HepG2 (cell line): ENCODE data around the gene SLC15A3. TPM values are rescaled to one million over a fixed set of nuclear protein-coding genes. Genes with fewer than 3 reads are reported as not detected.

Source experiments
- ATAC-seq: fragments of 200-7000 bp; cut with Tn5 transposase; 3 replicates; pipeline ENCODE4 v1.9.1; 2020; ENCODE audit warnings: mild to moderate bottlenecking, moderate library complexity
- BruUV-seq: library from RNA; stranded (reverse); fragments of 400-500 nt; replicated peaks from 2 replicates; lab custom pipeline; 2021; lab: Mats Ljungman, UMichigan
- CTCF ChIA-PET: fragments of 300-600 bp; formaldehyde crosslinking; extraction: SDS; loops from one replicate; lab custom pipeline; 2021; ENCODE audit warnings: low total read pairs, inconsistent platforms, low intra/inter-chr PET ratio; lab: Yijun Ruan, JAX
- POLR2A ChIA-PET: fragments of 350-600 bp; sonication (Branson Sonifier 250); formaldehyde crosslinking; loops from one replicate; lab custom pipeline; 2020; ENCODE audit warnings: antibody characterized with exemption, inconsistent platforms; lab: Yijun Ruan, JAX
- DNase-seq: peaks from one replicate; pipeline ENCODE4 v3.0.0-alpha.2; 2015; ENCODE audit warnings: low spot score
- FAIRE-seq: peaks from 3 replicates; lab custom pipeline; 2011; peaks lifted over from hg19 to GRCh38; lab: Jason Lieb, UNC
- H2AFZ ChIP-seq: one replicate; pipeline ENCODE4 v1.6.1; 2011; ENCODE audit warnings: low read length, inconsistent platforms
- H3K27ac ChIP-seq: fragments of 300-600 bp; 3 replicates; pipeline ENCODE4 v1.8.0; 2011; ENCODE audit warnings: mixed run types, mild to moderate bottlenecking, mixed read lengths, low read length, inconsistent platforms; ENCODE audit not compliant: insufficient read depth; ENCODE audit errors: extremely low read length
- H3K27me3 ChIP-seq, 2 experiments: fragments of 200-600 bp in 1 of 2; 2 replicates in 1 of 2; 3 replicates in 1 of 2; pipeline versions ENCODE4 v1.6.0 to v1.8.0; 2011; ENCODE audit warnings: low read length in 2 of 2, mild to moderate bottlenecking in 2 of 2, moderate library complexity in 2 of 2, inconsistent platforms in 1 of 2; ENCODE audit not compliant: insufficient read depth in 2 of 2, control insufficient read depth in 1 of 2
- H3K36me3 ChIP-seq, 2 experiments: fragments of 200-600 bp in 1 of 2; replicated peaks in 1 of 2; 2 replicates in 1 of 2; 3 replicates in 1 of 2; pipeline versions ENCODE4 v1.5.1 to v1.8.0; 2011; ENCODE audit warnings: low read length in 2 of 2, inconsistent platforms in 1 of 2; ENCODE audit not compliant: insufficient read depth in 2 of 2, control insufficient read depth in 1 of 2
- H3K4me1 ChIP-seq: 2 replicates; pipeline ENCODE4 v1.5.1; 2012; ENCODE audit warnings: low read length, inconsistent platforms; ENCODE audit not compliant: insufficient read depth
- H3K4me2 ChIP-seq: 2 replicates; pipeline ENCODE4 v1.6.0; 2011; ENCODE audit warnings: low read depth, low read length, inconsistent platforms
- H3K4me3 ChIP-seq, 3 experiments: fragments of 200-600 bp in 1 of 3; sonication (generic), shearing (Covaris generic) in 1 of 3; replicated peaks in 1 of 3; 2 replicates each; pipeline ENCODE4 v1.5.1; 2011 to 2016; ENCODE audit warnings: low read length in 3 of 3, inconsistent platforms in 2 of 3, low read depth in 2 of 3, mild to moderate bottlenecking in 2 of 3, control low read depth in 1 of 3, mixed read lengths in 1 of 3; ENCODE audit not compliant: insufficient read depth in 1 of 3
- H3K79me2 ChIP-seq: one replicate; pipeline ENCODE4 v1.6.1; 2011; ENCODE audit warnings: low read length, inconsistent platforms; ENCODE audit not compliant: insufficient read depth
- H3K9ac ChIP-seq: 2 replicates; pipeline ENCODE4 v1.6.0; 2011; ENCODE audit warnings: mild to moderate bottlenecking, low read depth, low read length, inconsistent platforms; ENCODE audit not compliant: insufficient read depth
- H3K9me3 ChIP-seq: 2 replicates; pipeline ENCODE4 v1.5.1; 2012; ENCODE audit warnings: mild to moderate bottlenecking, low read length
- H4K20me1 ChIP-seq: 2 replicates; pipeline ENCODE4 v1.6.0; 2011; ENCODE audit warnings: inconsistent platforms, mild to moderate bottlenecking, low read length, moderate library complexity; ENCODE audit not compliant: insufficient read depth
- ARNT2 ChIP-seq: sonication (generic); formaldehyde crosslinking; IDR thresholded peaks from 2 replicates; pipeline ENCODE4 v1.8.0; 2022; ENCODE audit warnings: mild to moderate bottlenecking, low read depth, missing genetic modification reagents, moderate library complexity
- ATF5 ChIP-seq: sonication (generic); formaldehyde crosslinking; IDR thresholded peaks from 2 replicates; pipeline ENCODE4 v1.4.0; 2020; ENCODE audit warnings: mild to moderate bottlenecking, low read depth, missing genetic modification reagents
- GPN1 ChIP-seq: sonication (generic); formaldehyde crosslinking; IDR thresholded peaks from 2 replicates; pipeline ENCODE4 v1.5.1; 2020; ENCODE audit warnings: missing genetic modification reagents, borderline replicate concordance
- KLF12 ChIP-seq: sonication (generic); formaldehyde crosslinking; IDR thresholded peaks from 2 replicates; pipeline ENCODE4 v1.4.0; 2020; ENCODE audit warnings: missing genetic modification reagents, borderline replicate concordance
- MTA1 ChIP-seq: sonication (generic); formaldehyde crosslinking; IDR thresholded peaks from 2 replicates; pipeline ENCODE4 v1.4.0; 2020; ENCODE audit warnings: missing genetic modification reagents, mild to moderate bottlenecking, borderline replicate concordance
- PATZ1 ChIP-seq: sonication (generic); formaldehyde crosslinking; IDR thresholded peaks from 2 replicates; pipeline ENCODE4 v1.4.0; 2020; ENCODE audit warnings: missing genetic modification reagents
- PHB2 ChIP-seq: fragments of 450-650 bp; IDR thresholded peaks from 2 replicates; pipeline ENCODE4 v1.6.1; 2018; ENCODE audit not compliant: partially characterized antibody
- PHF21A ChIP-seq: sonication (generic); formaldehyde crosslinking; IDR thresholded peaks from 2 replicates; pipeline ENCODE4 v1.5.0; 2020; ENCODE audit warnings: mild to moderate bottlenecking, missing genetic modification reagents
- PRDM10 ChIP-seq: sonication (generic); formaldehyde crosslinking; IDR thresholded peaks from 2 replicates; pipeline ENCODE4 v1.4.0; 2020; ENCODE audit warnings: low read depth, missing genetic modification reagents
- TBX3 ChIP-seq: fragments of 450-650 bp; IDR thresholded peaks from 2 replicates; pipeline ENCODE4 v1.6.1; 2017; ENCODE audit warnings: antibody characterized with exemption, mild to moderate bottlenecking, inconsistent platforms, borderline replicate concordance
- ZBTB26 ChIP-seq: IDR thresholded peaks from 2 replicates; pipeline ENCODE4 v1.6.1; 2016; ENCODE audit warnings: missing compliant biosample characterization, missing genetic modification reagents, borderline replicate concordance
- ZFP37 ChIP-seq: sonication (generic); formaldehyde crosslinking; IDR thresholded peaks from 2 replicates; pipeline ENCODE4 v1.4.0; 2020; ENCODE audit warnings: missing genetic modification reagents, borderline replicate concordance
- ZKSCAN1 ChIP-seq: fragments of 150-350 bp; IDR thresholded peaks from 2 replicates; pipeline ENCODE4 v1.6.1; 2014; ENCODE audit warnings: low read length
- ZNF354B ChIP-seq: sonication (generic); formaldehyde crosslinking; IDR thresholded peaks from 2 replicates; pipeline ENCODE4 v1.8.0; 2022; ENCODE audit warnings: mild to moderate bottlenecking, missing genetic modification reagents
- ZNF503 ChIP-seq: sonication (generic); formaldehyde crosslinking; IDR thresholded peaks from 2 replicates; pipeline ENCODE4 v1.4.0; 2020; ENCODE audit warnings: missing genetic modification reagents
- ZNF672 ChIP-seq: sonication (generic); formaldehyde crosslinking; IDR thresholded peaks from 2 replicates; pipeline ENCODE4 v1.8.1; 2022; ENCODE audit warnings: missing genetic modification reagents
- WGBS: methylation state at CpG from one replicate; pipeline ENCODE4 v1.1.6; 2017; ENCODE audit warnings: low lambda C conversion rate; 5-methylcytosine and 5-hydroxymethylcytosine counted together
- in situ Hi-C: cut with HindIII; loops from 2 replicates; pipeline ENCODE4 v1.10.0; 2017; ENCODE audit warnings: low pct_unique_long_range_greater_than_20kb; ENCODE audit not compliant: extremely low pct_ligation_motif_present
- intact Hi-C: fragments of 100-400 bp; cut with micrococcal nuclease; formaldehyde crosslinking; loops from one replicate; pipeline ENCODE4 v1.10.0; 2022; ENCODE audit not compliant: unreplicated experiment
- polyA plus RNA-seq, 8 experiments: library from polyadenylated mRNA; depleted of rRNA in 3 of 8; stranded (reverse) in 7 of 8; unstranded in 1 of 8; fragments of >200 nt; fragmentation: Illumina TruSeq in 4 of 8; extraction: Trizol in 4 of 8; gene quantifications; 2 replicates each; pipeline versions ENCODE4 v1.2.1 to v1.2.3, GENCODE V29; 2011 to 2016; ENCODE audit warnings: low read depth in 4 of 8, missing spikeins in 1 of 8, mixed read lengths in 1 of 8; ENCODE audit not compliant: insufficient read depth in 1 of 8
- total RNA-seq, 5 experiments: library from RNA; depleted of rRNA; stranded (reverse); fragments of >200 nt; fragmentation: Illumina TruSeq; extraction: Trizol; gene quantifications; 2 replicates each; pipeline ENCODE4 v1.2.3, GENCODE V29; 2016; ENCODE audit warnings: low read depth in 1 of 5

Gene SLC15A3
- total and polyA plus RNA-seq, 2 of the 13 experiments (the other 11 are each of a cell fraction or from before 2014, with no cell fraction given), result 0.45 to 0.77 TPM

- Histone ChIP-seq H2AFZ (no peak overlapping the region), H3K27me3 (peaks cover 1 to 46% of the 10 kb centered on the region in 2 experiments; a peak in 3 of 5 replicates), H3K4me2 (no peak overlapping the region), H3K4me3 (no peak overlapping the region), H3K27ac (no peak overlapping the region), H3K9ac (no peak overlapping the region), H3K79me2 (no peaks in the 10 kb centered on the region), H4K20me1 (no peaks in the 10 kb centered on the region), H3K9me3 (no peaks in the 10 kb centered on the region), H3K4me1 (no peaks in the 10 kb centered on the region), H3K36me3 (no peaks in the 10 kb centered on the region)
- FAIRE-seq (no peak), ATAC-seq (no peak), DNase-seq (no peak)
- intact Hi-C loops (no loop called here), in situ Hi-C loops (no loop called here)
- CTCF ChIA-PET, result no interaction called here
- WGBS, result 49% methylated on average over 9 of the region's 12 CpGs
- BruUV-seq, result no TSS peak
- POLR2A ChIA-PET, result no interaction called here
- TF ChIP-seq ZNF354B (CRISPR knock-in tag) (no peak), GPN1 (CRISPR knock-in tag) (no peak), ZNF672 (no peak), MTA1 (CRISPR knock-in tag) (no peak), ATF5 (CRISPR knock-in tag) (no peak), ARNT2 (no peak), ZFP37 (CRISPR knock-in tag) (no peak), PATZ1 (CRISPR knock-in tag) (no peak), PHB2 (no peak), ZNF503 (no peak), TBX3 (no peak), PRDM10 (CRISPR knock-in tag) (no peak), ZBTB26 (no peak), ZKSCAN1 (no peak), KLF12 (no peak), PHF21A (CRISPR knock-in tag) (no peak)
These were observed 29.5 kb upstream of the SLC15A3 start for GRCh38 chr11:60981515-60981914.
